Transverse colon (tissue), 4 donors: Measurements from ENCODE around the gene MSH3. TPM values are rescaled to one million over a fixed set of nuclear protein-coding genes. Genes with fewer than 3 reads are reported as not detected.
A peak's percentile ranks its signal among the peaks of the same experiment; 100 is the strongest.

Experiments
- DNase-seq: peaks from one replicate; pipeline ENCODE4 v3.0.0-alpha.2; 2019
- H3K27ac ChIP-seq, 4 donors: fragments of 200-600 bp; sonication (generic); 2 replicates each; pipeline ENCODE4 v1.5.1; 2016 to 2018; ENCODE audit warnings: inconsistent platforms in 4 of 4
- H3K27me3 ChIP-seq: fragments of 200-600 bp; sonication (generic); 2 replicates; pipeline ENCODE4 v1.5.1; 2017; ENCODE audit warnings: inconsistent platforms
- H3K36me3 ChIP-seq, 4 donors: fragments of 200-600 bp; sonication (generic); 2 replicates each; pipeline ENCODE4 v1.5.1; 2017 to 2019; ENCODE audit warnings: inconsistent platforms in 4 of 4
- H3K4me1 ChIP-seq, 4 donors: fragments of 200-600 bp; sonication (generic); 2 replicates each; pipeline ENCODE4 v1.5.1; 2017 to 2020; ENCODE audit warnings: inconsistent platforms in 4 of 4
- H3K4me3 ChIP-seq, 4 donors: fragments of 200-600 bp; sonication (generic); 1 replicate in 1 of 4; 2 replicates in 3 of 4; pipeline versions ENCODE4 v1.5.1 to v1.6.1; 2017 to 2019; ENCODE audit warnings: inconsistent platforms in 4 of 4
- H3K9me3 ChIP-seq, 2 donors: fragments of 200-600 bp; sonication (generic); 2 replicates each; pipeline ENCODE4 v1.5.1; 2017 to 2019; ENCODE audit warnings: inconsistent platforms in 2 of 2
- CTCF ChIP-seq, 5 experiments: fragments of 200-600 bp in 3 of 5; fragments of 450-650 bp in 2 of 5; sonication (generic) in 3 of 5; IDR thresholded peaks; 1 replicate in 2 of 5; 2 replicates in 3 of 5; pipeline ENCODE4 v1.5.1; 2016 to 2017; ENCODE audit warnings: antibody characterized with exemption in 5 of 5, inconsistent platforms in 3 of 5, mild to moderate bottlenecking in 2 of 5, moderate library complexity in 1 of 5
- EP300 ChIP-seq: sonication (generic); formaldehyde crosslinking; IDR thresholded peaks from one replicate; pipeline ENCODE4 v1.6.1; 2017; ENCODE audit warnings: antibody characterized with exemption, low read depth
- POLR2A ChIP-seq: fragments of 450-650 bp; IDR thresholded peaks from one replicate; pipeline ENCODE4 v1.6.1; 2016; ENCODE audit warnings: antibody characterized with exemption, mild to moderate bottlenecking, moderate library complexity
- POLR2AphosphoS5 ChIP-seq, 3 donors: sonication (generic); formaldehyde crosslinking; IDR thresholded peaks; one replicate each; pipeline ENCODE4 v1.6.1; 2016; ENCODE audit warnings: antibody characterized with exemption in 3 of 3
- WGBS, 2 donors: methylation state at CpG; one replicate each; pipeline ENCODE4 v1.1.5; 2018; ENCODE audit warnings: low coverage in 1 of 2; 5-methylcytosine and 5-hydroxymethylcytosine counted together
- in situ Hi-C, 4 donors: fragments of 200-750 bp; cut with MboI; loops; one replicate each; pipeline versions ENCODE4 v1.15.0 to v1.15.1; 2017; ENCODE audit warnings: low sequenced_read_pairs in 3 of 4, low pct_ligation_motif_present in 1 of 4, low pct_unique_long_range_greater_than_20kb in 1 of 4
- intact Hi-C: fragments of 100-400 bp; cut with DNase I; formaldehyde crosslinking; loops from one replicate; pipeline ENCODE4 v1.15.1; 2023; ENCODE audit warnings: low total_unique reads
- total RNA-seq, 4 donors: library from RNA; depleted of rRNA; stranded (reverse); fragments of >200 nt; gene quantifications; one replicate each; pipeline ENCODE4 v1.1.0, GENCODE V29; 2016

The MSH3 gene
- total RNA-seq, 4 donors from 2014 or later, result 6.4 to 22.2 (median 17.2) TPM

DNA sequence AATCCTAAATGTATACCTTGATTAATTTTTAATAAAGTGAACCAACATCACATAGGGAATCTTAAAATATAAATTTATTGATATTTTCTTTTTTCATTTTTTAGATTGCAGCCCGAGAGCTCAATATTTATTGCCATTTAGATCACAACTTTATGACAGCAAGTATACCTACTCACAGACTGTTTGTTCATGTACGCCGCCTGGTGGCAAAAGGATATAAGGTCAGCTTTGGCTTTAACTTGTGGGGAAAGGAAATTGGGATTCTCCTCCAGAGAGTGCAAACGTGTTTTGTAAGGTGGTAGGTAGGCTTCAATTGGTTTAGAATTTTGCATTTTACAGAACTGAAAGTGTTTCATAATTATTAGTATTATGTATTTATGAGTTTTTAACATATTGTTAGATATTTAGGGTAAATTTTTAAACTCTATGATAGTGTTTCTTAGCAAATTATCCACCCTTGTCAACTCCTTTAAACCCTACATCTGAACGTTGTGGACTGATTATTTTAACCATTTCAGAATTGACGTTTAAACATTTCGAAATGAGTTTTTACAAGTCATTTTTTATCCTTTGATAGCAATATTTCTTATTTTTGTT is 17.8 kb downstream of the MSH3 start:
- no peak overlapping the region for H3K4me3 ChIP-seq
- in situ Hi-C loops (loop anchor here (10.0 to 25.0 kb wide), 2 partner anchors 185 to 187 kb away; partner anchors contain the start of gene FAM151B (in 4 of the 4)), intact Hi-C loops (no loop called here)
- peaks cover 0 to 39% (median 4%) of the 10 kb centered on the region in 4 donors for H3K36me3 ChIP-seq
- TF ChIP-seq POLR2A (no peak), POLR2AphosphoS5 (IDR thresholded peaks at IDR 0.05) (no peak), CTCF (IDR thresholded peaks at IDR 0.05) (peak; percentile 80 to 86 (median 84)), EP300 (no peak)
- WGBS, 2 donors, result 13 to 19% methylated on average over 7 of the region's 7 CpGs
- no peaks in the 10 kb centered on the region for H3K9me3 ChIP-seq
- no peak overlapping the region for H3K27ac ChIP-seq
- DNase-seq, result peak; percentile 79
- no peaks in the 10 kb centered on the region for H3K4me1 ChIP-seq
- H3K27me3 ChIP-seq, result no peaks in the 10 kb centered on the region

- intact Hi-C loops, result no loop called here
Measured at GRCh38 chr5:80676706-80677105, 22.3 kb downstream of the MSH3 start.

DNA sequence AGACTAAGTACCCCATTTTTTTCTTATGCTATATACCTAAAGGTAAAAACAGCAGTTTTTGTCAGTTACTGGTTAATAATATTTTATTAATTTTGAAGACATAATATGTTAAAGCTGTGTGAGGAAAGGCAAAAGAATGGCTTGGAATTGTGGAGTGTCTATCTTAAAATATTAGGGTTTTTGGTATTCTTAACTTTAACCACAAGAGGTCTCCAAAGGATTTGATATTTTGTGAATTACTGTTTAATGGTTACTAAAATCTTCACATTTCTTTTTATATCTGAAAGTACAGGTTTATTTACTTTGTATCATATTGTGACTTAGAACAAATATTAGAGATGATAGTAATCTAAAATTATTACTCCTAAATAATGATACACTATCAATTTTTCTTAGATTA is 32.3 kb downstream of the MSH3 start:
- no peak overlapping the region for H3K27ac ChIP-seq
- peaks cover 0 to 6% (median under 1%) of the 10 kb centered on the region in 4 donors for H3K36me3 ChIP-seq
- TF ChIP-seq CTCF (IDR thresholded peaks at IDR 0.05), result peak in 3 of 5 experiments; percentile 14 to 29 (median 20)
- no peak for TF ChIP-seq EP300
- DNase-seq, result no peak
- H3K4me1 ChIP-seq, result no peaks in the 10 kb centered on the region
- no peaks in the 10 kb centered on the region for H3K27me3 ChIP-seq
- intact Hi-C loops, result no loop called here
- no peak overlapping the region for H3K4me3 ChIP-seq
- H3K9me3 ChIP-seq, result no peaks in the 10 kb centered on the region
- in situ Hi-C loops, result loop anchor here in 3 of 4 donors (10.0 to 25.0 kb wide), 2 partner anchors 501 to 508 kb away; no protein-coding TSS in a partner anchor

More at GRCh38 chr5:80676706-80677105, 22.3 kb downstream of the MSH3 start:
- Histone ChIP-seq H3K36me3 (peaks cover 0 to 47% (median 4%) of the 10 kb centered on the region in 4 donors), H3K27me3 (no peaks in the 10 kb centered on the region), H3K4me1 (no peaks in the 10 kb centered on the region), H3K4me3 (no peak overlapping the region), H3K27ac (no peak overlapping the region), H3K9me3 (no peaks in the 10 kb centered on the region)
- DNase-seq, result no peak
- no peak for TF ChIP-seq POLR2A
- no peak for TF ChIP-seq CTCF (IDR thresholded peaks at IDR 0.05)
- no peak for TF ChIP-seq POLR2AphosphoS5 (IDR thresholded peaks at IDR 0.05)
- no peak for TF ChIP-seq EP300
- 60 to 64% methylated on average over 6 of the region's 6 CpGs for WGBS, 2 donors
- in situ Hi-C loops, result loop anchor here in 2 of 4 donors (10.0 to 25.0 kb wide), 2 partner anchors 192 to 511 kb away; partner anchors contain the start of gene FAM151B (in 1 of the 2)

DNA sequence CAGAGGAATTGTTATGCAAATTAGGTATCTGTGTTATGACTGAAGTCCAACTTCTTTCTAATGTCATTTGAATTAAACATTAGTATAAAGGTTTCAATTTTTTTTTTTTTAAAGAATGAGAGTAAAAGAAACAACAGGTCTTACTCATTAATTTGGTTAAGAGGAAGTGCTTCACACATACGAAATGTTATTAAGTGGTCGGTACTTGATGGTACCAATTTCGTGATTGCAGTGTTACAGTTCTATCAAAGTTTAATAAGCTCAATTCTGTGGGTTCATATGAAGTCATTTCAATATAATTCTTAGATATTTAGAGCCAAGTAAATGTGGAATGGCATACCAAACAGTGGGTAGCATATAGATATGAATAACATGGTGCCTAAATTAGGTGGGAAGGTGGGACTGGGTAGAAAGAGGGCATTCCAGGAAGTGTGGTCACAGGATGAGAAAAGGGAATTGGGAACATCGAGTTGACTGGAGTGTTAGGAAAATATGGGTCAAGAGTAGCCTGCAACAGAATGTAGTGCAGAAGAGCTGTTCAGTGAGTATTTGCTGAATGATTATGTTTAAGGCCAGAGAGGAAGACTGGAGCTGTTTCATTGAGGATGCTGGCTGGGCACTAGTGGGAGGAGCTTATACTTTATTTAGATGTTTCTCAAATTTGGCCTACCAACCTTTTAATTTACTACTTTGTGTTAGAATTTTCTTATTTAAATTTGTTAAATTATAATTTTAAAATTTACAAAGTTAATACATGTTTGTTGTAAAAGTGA is 34.4 kb downstream of the MSH3 start:
- no peak for DNase-seq
- WGBS, 2 donors, result 55 to 74% methylated on average over 4 of the region's 4 CpGs
- no peaks in the 10 kb centered on the region for H3K4me1 ChIP-seq
- peaks cover 0 to 1% (median 0%) of the 10 kb centered on the region in 4 donors for H3K36me3 ChIP-seq
- no peaks in the 10 kb centered on the region for H3K27me3 ChIP-seq
- H3K4me3 ChIP-seq, result no peak overlapping the region
- no peak for TF ChIP-seq POLR2AphosphoS5 (IDR thresholded peaks at IDR 0.05)
- no peak for TF ChIP-seq CTCF (IDR thresholded peaks at IDR 0.05)
- no peak for TF ChIP-seq EP300
- TF ChIP-seq POLR2A, result no peak
- intact Hi-C loops, result no loop called here
- no peak overlapping the region for H3K27ac ChIP-seq
- no peaks in the 10 kb centered on the region for H3K9me3 ChIP-seq
- in situ Hi-C loops, result loop anchor here in 3 of 4 donors (10.0 to 25.0 kb wide), 2 partner anchors 498 to 506 kb away; no protein-coding TSS in a partner anchor
